Liver (tissue), 9 donors: ENCODE results near the gene EXOC4. TPM values are rescaled to one million over a fixed set of nuclear protein-coding genes. Genes with fewer than 3 reads are reported as not detected.

Source experiments
- DNase-seq: peaks from one replicate; pipeline ENCODE4 v3.0.0-alpha.2; 2017; ENCODE audit warnings: low spot score
- H3K27ac ChIP-seq, 2 donors: one replicate each; pipeline ENCODE4 v1.7.0; 2013; ENCODE audit warnings: inconsistent platforms in 2 of 2, low read length in 2 of 2, control low read depth in 1 of 2, low read depth in 1 of 2, mild to moderate bottlenecking in 1 of 2
- H3K27me3 ChIP-seq, 4 donors: one replicate each; pipeline versions ENCODE4 v1.6.1 to v1.7.0; 2013; ENCODE audit warnings: low read length in 3 of 4, inconsistent platforms in 1 of 4, mild to moderate bottlenecking in 1 of 4, moderate library complexity in 1 of 4; ENCODE audit not compliant: control insufficient read depth in 4 of 4, insufficient read depth in 4 of 4
- H3K36me3 ChIP-seq, 4 donors: one replicate each; pipeline versions ENCODE4 v1.6.1 to v1.7.0; 2013; ENCODE audit warnings: low read length in 3 of 4, mild to moderate bottlenecking in 3 of 4, low read depth in 1 of 4, moderate library complexity in 1 of 4; ENCODE audit not compliant: control insufficient read depth in 4 of 4, insufficient read depth in 3 of 4
- H3K4me1 ChIP-seq, 4 donors: one replicate each; pipeline versions ENCODE4 v1.6.1 to v1.7.0; 2013; ENCODE audit warnings: low read length in 3 of 4, mild to moderate bottlenecking in 3 of 4, moderate library complexity in 1 of 4; ENCODE audit not compliant: control insufficient read depth in 4 of 4, insufficient read depth in 4 of 4
- H3K4me3 ChIP-seq, 3 donors: one replicate each; pipeline versions ENCODE4 v1.6.1 to v1.7.0; 2013; ENCODE audit warnings: low read length in 3 of 3, control low read depth in 1 of 3, low read depth in 1 of 3, mild to moderate bottlenecking in 1 of 3
- H3K9ac ChIP-seq, 2 donors: one replicate each; pipeline ENCODE4 v1.7.0; 2013; ENCODE audit warnings: low read length in 2 of 2, mild to moderate bottlenecking in 2 of 2, moderate library complexity in 2 of 2, control low read depth in 1 of 2, low read depth in 1 of 2
- H3K9me3 ChIP-seq, 4 donors: one replicate each; pipeline versions ENCODE4 v1.6.1 to v1.7.0; 2013; ENCODE audit warnings: low read length in 3 of 4; ENCODE audit not compliant: control insufficient read depth in 4 of 4
- EGR1 ChIP-seq, 2 donors: IDR thresholded peaks; 2 replicates each; pipeline ENCODE4 v1.6.1; 2016 to 2018; ENCODE audit warnings: antibody characterized with exemption in 2 of 2, low read depth in 2 of 2
- FOXA1 ChIP-seq: IDR thresholded peaks from 2 replicates; pipeline ENCODE4 v1.6.1; 2016; ENCODE audit warnings: antibody characterized with exemption
- GABPA ChIP-seq, 2 donors: IDR thresholded peaks in 1 of 2; conservative IDR thresholded peaks in 1 of 2; 2 replicates each; pipeline ENCODE4 v1.6.1; 2016; ENCODE audit warnings: antibody characterized with exemption in 2 of 2, mild to moderate bottlenecking in 1 of 2, moderate library complexity in 1 of 2
- HNF4A ChIP-seq, 2 donors: conservative IDR thresholded peaks; 2 replicates each; pipeline ENCODE4 v1.6.1; 2016; ENCODE audit warnings: antibody characterized with exemption in 2 of 2, mild to moderate bottlenecking in 2 of 2
- HNF4G ChIP-seq: IDR thresholded peaks from 2 replicates; pipeline ENCODE4 v1.6.1; 2016; ENCODE audit warnings: antibody characterized with exemption
- JUND ChIP-seq, 2 donors: IDR thresholded peaks; 2 replicates each; pipeline ENCODE4 v1.6.1; 2016; ENCODE audit warnings: antibody characterized with exemption in 2 of 2
- NR2F2 ChIP-seq: IDR thresholded peaks from 2 replicates; pipeline ENCODE4 v1.6.1; 2016; ENCODE audit warnings: antibody characterized with exemption
- RAD21 ChIP-seq, 2 donors: IDR thresholded peaks; 2 replicates each; pipeline ENCODE4 v1.6.1; 2016; ENCODE audit warnings: antibody characterized with exemption in 2 of 2, mild to moderate bottlenecking in 2 of 2
- RXRA ChIP-seq, 2 donors: IDR thresholded peaks; 2 replicates each; pipeline ENCODE4 v1.6.1; 2017 to 2018; ENCODE audit warnings: antibody characterized with exemption in 2 of 2, mild to moderate bottlenecking in 1 of 2
- SP1 ChIP-seq: IDR thresholded peaks from 2 replicates; pipeline ENCODE4 v1.6.1; 2018; ENCODE audit warnings: antibody characterized with exemption, mild to moderate bottlenecking
- TAF1 ChIP-seq: conservative IDR thresholded peaks from 2 replicates; pipeline ENCODE4 v1.6.1; 2016; ENCODE audit warnings: antibody characterized with exemption, mild to moderate bottlenecking
- YY1 ChIP-seq: IDR thresholded peaks from 2 replicates; pipeline ENCODE4 v1.6.1; 2016; ENCODE audit warnings: antibody characterized with exemption, mild to moderate bottlenecking
- WGBS: extraction: QIAGEN DNeasy Blood & Tissue Kit; methylation state at CpG from one replicate; pipeline ENCODE4 v1.1.7; 2013; 5-methylcytosine and 5-hydroxymethylcytosine counted together
- polyA plus RNA-seq, 2 donors: library from polyadenylated mRNA; stranded (reverse) in 1 of 2; unstranded in 1 of 2; fragments of 200-250 nt in 1 of 2; fragments of >200 nt in 1 of 2; fragmentation: Nextera tagmentation in 1 of 2; extraction: Ambion mirVana in 1 of 2; gene quantifications; one replicate each; pipeline versions ENCODE4 v1.2.1 to v1.2.3, GENCODE V29; 2013 to 2015
- total RNA-seq, 2 donors: library from RNA; depleted of rRNA; stranded (reverse); fragments of >200 nt; gene quantifications; one replicate each; pipeline ENCODE4 v1.2.3, GENCODE V29; 2014
- TF ChIP-seq, protein P1 (sequence below): IDR thresholded peaks from 2 replicates; pipeline ENCODE4 v1.6.1; 2016; ENCODE audit warnings: antibody characterized with exemption, mild to moderate bottlenecking
- TF ChIP-seq, protein P2 (sequence below): IDR thresholded peaks from 2 replicates; pipeline ENCODE4 v1.6.1; 2016; ENCODE audit warnings: antibody characterized with exemption
- TF ChIP-seq, protein P3 (sequence below): fragments of 150-350 bp; IDR thresholded peaks from 2 replicates; pipeline ENCODE4 v1.5.1; 2017; ENCODE audit warnings: improper control_type of control experiment, low read depth, low read length; ENCODE audit not compliant: missing input control
- TF ChIP-seq, protein P4 (sequence below): IDR thresholded peaks from 2 replicates; pipeline ENCODE4 v1.6.1; 2016; ENCODE audit warnings: antibody characterized with exemption
- TF ChIP-seq, protein P5 (sequence below): IDR thresholded peaks from 2 replicates; pipeline ENCODE4 v1.6.1; 2016; ENCODE audit warnings: antibody characterized with exemption
- donor health status: healthy.
- donor health status: healthy.
- donor health status: healthy.
- donor health status: healthy.
- donor health status: healthy.

EXOC4 gene
- total and polyA plus RNA-seq, 4 donors, result 9.5 to 55.9 (median 23.6) TPM

DNA sequence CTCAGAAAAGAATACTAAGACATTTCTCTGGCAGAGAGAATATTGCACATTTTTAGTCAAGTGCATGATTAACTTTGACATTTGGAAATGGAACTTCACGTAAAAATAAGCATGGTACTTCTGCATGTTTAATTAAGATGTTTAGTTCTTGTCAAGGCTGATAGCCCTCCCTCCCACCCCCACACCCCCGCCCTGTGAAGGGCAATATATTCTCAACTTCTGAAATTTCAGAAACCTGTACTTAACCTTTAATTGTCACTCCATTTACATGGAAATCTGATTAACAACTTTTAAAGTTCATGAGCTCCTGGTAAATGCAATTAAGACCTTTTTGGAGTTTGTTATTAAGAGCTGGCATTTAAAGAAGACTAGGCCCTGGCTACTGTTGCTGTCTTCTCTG lies 205.8 kb downstream of the EXOC4 start:
- no peak overlapping the region for H3K9ac ChIP-seq
- H3K9me3 ChIP-seq, result no peaks in the 10 kb centered on the region
- no peaks in the 10 kb centered on the region for H3K36me3 ChIP-seq
- H3K4me1 ChIP-seq, result no peaks in the 10 kb centered on the region
- H3K27me3 ChIP-seq, result no peaks in the 10 kb centered on the region
- H3K27ac ChIP-seq, result no peak overlapping the region
- DNase-seq, result no peak
- H3K4me3 ChIP-seq, result no peak overlapping the region
- WGBS, result 97% methylated on average over 2 of the region's 2 CpGs
- TF ChIP-seq EGR1 (IDR thresholded peaks at IDR 0.05; ENCODE audit: low read depth in 2 of 2) (no peak), RAD21 (IDR thresholded peaks at IDR 0.05) (no peak), RXRA (IDR thresholded peaks at IDR 0.05) (no peak), TAF1 (no peak)
- TF ChIP-seq, protein P1, sequence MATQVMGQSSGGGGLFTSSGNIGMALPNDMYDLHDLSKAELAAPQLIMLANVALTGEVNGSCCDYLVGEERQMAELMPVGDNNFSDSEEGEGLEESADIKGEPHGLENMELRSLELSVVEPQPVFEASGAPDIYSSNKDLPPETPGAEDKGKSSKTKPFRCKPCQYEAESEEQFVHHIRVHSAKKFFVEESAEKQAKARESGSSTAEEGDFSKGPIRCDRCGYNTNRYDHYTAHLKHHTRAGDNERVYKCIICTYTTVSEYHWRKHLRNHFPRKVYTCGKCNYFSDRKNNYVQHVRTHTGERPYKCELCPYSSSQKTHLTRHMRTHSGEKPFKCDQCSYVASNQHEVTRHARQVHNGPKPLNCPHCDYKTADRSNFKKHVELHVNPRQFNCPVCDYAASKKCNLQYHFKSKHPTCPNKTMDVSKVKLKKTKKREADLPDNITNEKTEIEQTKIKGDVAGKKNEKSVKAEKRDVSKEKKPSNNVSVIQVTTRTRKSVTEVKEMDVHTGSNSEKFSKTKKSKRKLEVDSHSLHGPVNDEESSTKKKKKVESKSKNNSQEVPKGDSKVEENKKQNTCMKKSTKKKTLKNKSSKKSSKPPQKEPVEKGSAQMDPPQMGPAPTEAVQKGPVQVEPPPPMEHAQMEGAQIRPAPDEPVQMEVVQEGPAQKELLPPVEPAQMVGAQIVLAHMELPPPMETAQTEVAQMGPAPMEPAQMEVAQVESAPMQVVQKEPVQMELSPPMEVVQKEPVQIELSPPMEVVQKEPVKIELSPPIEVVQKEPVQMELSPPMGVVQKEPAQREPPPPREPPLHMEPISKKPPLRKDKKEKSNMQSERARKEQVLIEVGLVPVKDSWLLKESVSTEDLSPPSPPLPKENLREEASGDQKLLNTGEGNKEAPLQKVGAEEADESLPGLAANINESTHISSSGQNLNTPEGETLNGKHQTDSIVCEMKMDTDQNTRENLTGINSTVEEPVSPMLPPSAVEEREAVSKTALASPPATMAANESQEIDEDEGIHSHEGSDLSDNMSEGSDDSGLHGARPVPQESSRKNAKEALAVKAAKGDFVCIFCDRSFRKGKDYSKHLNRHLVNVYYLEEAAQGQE, result no peak
- TF ChIP-seq, protein P2, sequence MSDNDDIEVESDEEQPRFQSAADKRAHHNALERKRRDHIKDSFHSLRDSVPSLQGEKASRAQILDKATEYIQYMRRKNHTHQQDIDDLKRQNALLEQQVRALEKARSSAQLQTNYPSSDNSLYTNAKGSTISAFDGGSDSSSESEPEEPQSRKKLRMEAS, result no peak
- TF ChIP-seq, protein P3, sequence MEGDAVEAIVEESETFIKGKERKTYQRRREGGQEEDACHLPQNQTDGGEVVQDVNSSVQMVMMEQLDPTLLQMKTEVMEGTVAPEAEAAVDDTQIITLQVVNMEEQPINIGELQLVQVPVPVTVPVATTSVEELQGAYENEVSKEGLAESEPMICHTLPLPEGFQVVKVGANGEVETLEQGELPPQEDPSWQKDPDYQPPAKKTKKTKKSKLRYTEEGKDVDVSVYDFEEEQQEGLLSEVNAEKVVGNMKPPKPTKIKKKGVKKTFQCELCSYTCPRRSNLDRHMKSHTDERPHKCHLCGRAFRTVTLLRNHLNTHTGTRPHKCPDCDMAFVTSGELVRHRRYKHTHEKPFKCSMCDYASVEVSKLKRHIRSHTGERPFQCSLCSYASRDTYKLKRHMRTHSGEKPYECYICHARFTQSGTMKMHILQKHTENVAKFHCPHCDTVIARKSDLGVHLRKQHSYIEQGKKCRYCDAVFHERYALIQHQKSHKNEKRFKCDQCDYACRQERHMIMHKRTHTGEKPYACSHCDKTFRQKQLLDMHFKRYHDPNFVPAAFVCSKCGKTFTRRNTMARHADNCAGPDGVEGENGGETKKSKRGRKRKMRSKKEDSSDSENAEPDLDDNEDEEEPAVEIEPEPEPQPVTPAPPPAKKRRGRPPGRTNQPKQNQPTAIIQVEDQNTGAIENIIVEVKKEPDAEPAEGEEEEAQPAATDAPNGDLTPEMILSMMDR, result no peak

DNA sequence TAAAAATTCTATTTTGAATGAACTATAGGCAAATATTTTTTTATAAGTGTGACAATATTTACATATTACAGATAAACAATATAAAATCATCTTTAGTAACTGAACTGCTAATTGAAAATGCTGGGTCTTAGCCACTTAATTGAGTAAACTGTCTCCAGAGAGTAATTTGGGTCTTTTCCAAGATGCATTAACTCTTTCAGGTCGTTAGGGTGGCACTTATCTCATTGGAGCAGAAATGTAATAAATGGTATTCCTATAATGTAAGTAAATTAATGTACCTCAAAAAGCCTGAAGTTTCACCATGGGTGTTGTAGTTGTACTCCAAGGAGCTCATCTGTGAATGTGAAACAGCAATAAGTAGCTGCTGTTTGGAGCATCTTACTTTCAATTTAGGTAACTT lies 208.5 kb downstream of the EXOC4 start:
- Histone ChIP-seq H3K36me3 (no peaks in the 10 kb centered on the region), H3K9me3 (no peaks in the 10 kb centered on the region), H3K4me3 (no peak overlapping the region), H3K9ac (no peak overlapping the region), H3K27ac (no peak overlapping the region), H3K4me1 (no peaks in the 10 kb centered on the region), H3K27me3 (no peaks in the 10 kb centered on the region)
- TF ChIP-seq EGR1 (IDR thresholded peaks at IDR 0.05; ENCODE audit: low read depth in 2 of 2), result no peak
- no peak for TF ChIP-seq JUND (IDR thresholded peaks at IDR 0.05)
- TF ChIP-seq FOXA1, result no peak
- TF ChIP-seq, protein P4, sequence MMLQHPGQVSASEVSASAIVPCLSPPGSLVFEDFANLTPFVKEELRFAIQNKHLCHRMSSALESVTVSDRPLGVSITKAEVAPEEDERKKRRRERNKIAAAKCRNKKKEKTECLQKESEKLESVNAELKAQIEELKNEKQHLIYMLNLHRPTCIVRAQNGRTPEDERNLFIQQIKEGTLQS, result no peak
- DNase-seq, result no peak
- WGBS, result 65% methylated on average over 1 of the region's 1 CpG

DNA sequence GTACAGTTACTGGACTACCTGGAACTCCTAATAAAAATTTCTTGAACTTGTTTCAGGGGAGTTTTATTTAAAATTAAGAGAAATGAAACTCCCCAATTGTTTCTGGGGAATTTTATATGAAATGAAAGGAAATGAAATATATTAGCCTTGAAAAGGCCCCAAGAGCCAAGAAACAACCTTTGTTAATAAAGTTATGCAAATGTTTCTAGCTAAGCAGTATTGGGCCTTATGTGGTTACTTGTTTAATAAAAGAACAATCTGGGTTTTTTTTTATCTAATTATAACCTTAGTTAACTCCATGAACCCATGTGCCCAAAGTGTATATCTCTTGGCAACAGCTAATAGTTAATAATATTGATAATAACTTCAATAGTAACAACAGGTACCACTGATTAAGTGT lies 222.8 kb downstream of the EXOC4 start:
- Histone ChIP-seq H3K4me3 (no peak overlapping the region), H3K27ac (no peak overlapping the region), H3K36me3 (peaks cover 0 to 4% (median 1%) of the 10 kb centered on the region in 4 donors), H3K4me1 (no peaks in the 10 kb centered on the region), H3K9me3 (no peaks in the 10 kb centered on the region), H3K27me3 (no peaks in the 10 kb centered on the region), H3K9ac (no peak overlapping the region)
- no peak for DNase-seq
- TF ChIP-seq HNF4A (conservative IDR thresholded peaks at IDR 0.05) (no peak), EGR1 (IDR thresholded peaks at IDR 0.05; ENCODE audit: low read depth in 2 of 2) (no peak), SP1 (no peak), RXRA (IDR thresholded peaks at IDR 0.05) (no peak), YY1 (no peak), RAD21 (IDR thresholded peaks at IDR 0.05) (no peak), HNF4G (no peak), NR2F2 (no peak), FOXA1 (no peak), GABPA (IDR thresholded peaks at IDR 0.05 in 1 of 2, conservative IDR thresholded peaks at IDR 0.05 in 1 of 2) (no peak)
- TF ChIP-seq, protein P1, result no peak
- TF ChIP-seq, protein P5, sequence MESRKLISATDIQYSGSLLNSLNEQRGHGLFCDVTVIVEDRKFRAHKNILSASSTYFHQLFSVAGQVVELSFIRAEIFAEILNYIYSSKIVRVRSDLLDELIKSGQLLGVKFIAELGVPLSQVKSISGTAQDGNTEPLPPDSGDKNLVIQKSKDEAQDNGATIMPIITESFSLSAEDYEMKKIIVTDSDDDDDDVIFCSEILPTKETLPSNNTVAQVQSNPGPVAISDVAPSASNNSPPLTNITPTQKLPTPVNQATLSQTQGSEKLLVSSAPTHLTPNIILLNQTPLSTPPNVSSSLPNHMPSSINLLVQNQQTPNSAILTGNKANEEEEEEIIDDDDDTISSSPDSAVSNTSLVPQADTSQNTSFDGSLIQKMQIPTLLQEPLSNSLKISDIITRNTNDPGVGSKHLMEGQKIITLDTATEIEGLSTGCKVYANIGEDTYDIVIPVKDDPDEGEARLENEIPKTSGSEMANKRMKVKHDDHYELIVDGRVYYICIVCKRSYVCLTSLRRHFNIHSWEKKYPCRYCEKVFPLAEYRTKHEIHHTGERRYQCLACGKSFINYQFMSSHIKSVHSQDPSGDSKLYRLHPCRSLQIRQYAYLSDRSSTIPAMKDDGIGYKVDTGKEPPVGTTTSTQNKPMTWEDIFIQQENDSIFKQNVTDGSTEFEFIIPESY, result no peak
